Measurements from ENCODE around the gene FOXP1.

FOXP1 gene

GRCh38 chr3:71307991-71308697 lies 275.4 kb downstream of the FOXP1 start:
- Mint-ChIP-seq H3K27me3 (ENCODE audit: low read depth) (no peaks in the 10 kb centered on the region), H3K36me3 (ENCODE audit: low read depth) (peaks cover 4% of the 10 kb centered on the region), H3K4me3 (peak overlapping the region in 1 of 3 experiments; percentile 2), H3K4me1 (peaks cover 55% of the 10 kb centered on the region), H3K9me3 (no peaks in the 10 kb centered on the region), H3K27ac (peak overlapping the region; percentile 3 to 47 (median 32))
- TF ChIP-seq CTCF (IDR thresholded peaks at IDR 0.05; ENCODE audit: unreplicated experiment in 3 of 3): no peak

GRCh38 chr3:71305231-71306206 lies 278.0 kb downstream of the FOXP1 start:
- no peak for TF ChIP-seq CTCF (IDR thresholded peaks at IDR 0.05; ENCODE audit: unreplicated experiment in 3 of 3)
- Mint-ChIP-seq H3K9me3 (no peaks in the 10 kb centered on the region), H3K4me1 (peaks cover 46% of the 10 kb centered on the region), H3K27ac (peak overlapping the region; percentile 89 to 91 (median 89)), H3K36me3 (ENCODE audit: low read depth) (no peaks in the 10 kb centered on the region), H3K27me3 (ENCODE audit: low read depth) (no peaks in the 10 kb centered on the region), H3K4me3 (peak overlapping the region; percentile 81 to 83 (median 82))

- H3K4me1 Mint-ChIP-seq: peaks cover 51% of the 10 kb centered on the region
- no peaks in the 10 kb centered on the region for H3K36me3 Mint-ChIP-seq (ENCODE audit: low read depth)
- H3K27me3 Mint-ChIP-seq (ENCODE audit: low read depth): no peaks in the 10 kb centered on the region
- peak; percentile 65 to 67 (median 66) for TF ChIP-seq CTCF (IDR thresholded peaks at IDR 0.05; ENCODE audit: unreplicated experiment in 3 of 3)
- no peaks in the 10 kb centered on the region for H3K9me3 Mint-ChIP-seq
- peak overlapping the region; percentile 81 to 83 (median 82) for H3K4me3 Mint-ChIP-seq
- peak overlapping the region; percentile 89 to 91 (median 89) for H3K27ac Mint-ChIP-seq
Measured at GRCh38 chr3:71304684-71305083, 278.8 kb downstream of the FOXP1 start.

GRCh38 chr3:71304247-71304646 lies 279.3 kb downstream of the FOXP1 start:
- Mint-ChIP-seq H3K27ac (peak overlapping the region; percentile 89 to 91 (median 89)), H3K4me3 (peak overlapping the region; percentile 81 to 83 (median 82)), H3K36me3 (ENCODE audit: low read depth) (no peaks in the 10 kb centered on the region), H3K4me1 (peaks cover 52% of the 10 kb centered on the region), H3K9me3 (no peaks in the 10 kb centered on the region), H3K27me3 (ENCODE audit: low read depth) (no peaks in the 10 kb centered on the region)
- TF ChIP-seq CTCF (IDR thresholded peaks at IDR 0.05; ENCODE audit: unreplicated experiment in 3 of 3): no peak

GRCh38 chr3:71303627-71304200 lies 279.8 kb downstream of the FOXP1 start:
- TF ChIP-seq CTCF (IDR thresholded peaks at IDR 0.05; ENCODE audit: unreplicated experiment in 3 of 3): no peak
- Mint-ChIP-seq H3K9me3 (no peaks in the 10 kb centered on the region), H3K4me3 (peak overlapping the region; percentile 81 to 83 (median 82)), H3K36me3 (ENCODE audit: low read depth) (no peaks in the 10 kb centered on the region), H3K27ac (peak overlapping the region; percentile 89 to 91 (median 89)), H3K27me3 (ENCODE audit: low read depth) (no peaks in the 10 kb centered on the region), H3K4me1 (peaks cover 52% of the 10 kb centered on the region)
